ENCODE results near the gene CPSF3.

The CPSF3 gene

GRCh38 chr2:9423100-9423921, at the start of gene CPSF3, which contains the start of gene ITGB1BP1 (continued):
- TF ChIP-seq HIC1 (tag by site-specific recombination; IDR thresholded peaks at IDR 0.05) (no peak), WT1 (tag by site-specific recombination; IDR thresholded peaks at IDR 0.05) (no peak; the same call in 1 of the 2 replicates), MEIS1 (CRISPR knock-in tag; IDR thresholded peaks at IDR 0.05; ENCODE audit: borderline replicate concordance) (no peak), ZNF18 (tag by site-specific recombination; IDR thresholded peaks at IDR 0.05) (no peak), ZNF529 (tag by site-specific recombination; IDR thresholded peaks at IDR 0.05; ENCODE audit: insufficient replicate concordance) (no peak), YY1 (tag by site-specific recombination; IDR thresholded peaks at IDR 0.05) (no peak), ZNF426 (tag by site-specific recombination; IDR thresholded peaks at IDR 0.05) (no peak), ZNF600 (tag by site-specific recombination; IDR thresholded peaks at IDR 0.05) (no peak), ZNF202 (tag by site-specific recombination; IDR thresholded peaks at IDR 0.05; ENCODE audit: borderline replicate concordance) (no peak), PRDM10 (tag by site-specific recombination; IDR thresholded peaks at IDR 0.05) (peak; percentile 36; the same call in 1 of the 2 replicates), SCRT2 (tag by site-specific recombination; IDR thresholded peaks at IDR 0.05) (no peak), ZNF623 (tag by site-specific recombination; IDR thresholded peaks at IDR 0.05) (no peak), ZNF37A (tag by site-specific recombination; IDR thresholded peaks at IDR 0.05) (0 out of 2 replicates have a peak, but pooled peaks have one; percentile 23), FEZF1 (tag by site-specific recombination; IDR thresholded peaks at IDR 0.05) (peak; percentile 20; the same call in 1 of the 2 replicates), ZNF610 (tag by site-specific recombination; IDR thresholded peaks at IDR 0.05; ENCODE audit: borderline replicate concordance) (peak; percentile 71), ZNF16 (tag by site-specific recombination; IDR thresholded peaks at IDR 0.05; ENCODE audit: low read depth) (no peak), ZNF335 (tag by site-specific recombination; conservative IDR thresholded peaks at IDR 0.05) (peak; percentile 28), ZNF747 (tag by site-specific recombination; IDR thresholded peaks at IDR 0.05) (no peak), ZNF394 (tag by site-specific recombination; IDR thresholded peaks at IDR 0.05; ENCODE audit: borderline replicate concordance) (peak; percentile 84), ZNF155 (tag by site-specific recombination; IDR thresholded peaks at IDR 0.05) (no peak), CTCF (tag by site-specific recombination; IDR thresholded peaks at IDR 0.05) (peak; percentile 7; the same call in 1 of the 2 replicates), SALL2 (tag by site-specific recombination; IDR thresholded peaks at IDR 0.05; ENCODE audit: borderline replicate concordance) (no peak), ATF2 (tag by site-specific recombination; IDR thresholded peaks at IDR 0.05; ENCODE audit: low read depth) (no peak), TSHZ1 (tag by site-specific recombination; IDR thresholded peaks at IDR 0.05; ENCODE audit: borderline replicate concordance) (no peak)
